KBM-7 (cell line): ENCODE results near the gene OTOG.

ENCODE experiments used
- DNase-seq: peaks from one replicate; pipeline ENCODE4 v3.0.0-alpha.2; 2015
- in situ Hi-C: fragments of 300-500 bp; cut with MboI; formaldehyde crosslinking; loops from 2 replicates; pipeline ENCODE4 v1.14.3; 2020; ENCODE audit warnings: low sequenced_read_pairs, low pct_unique_long_range_greater_than_20kb, mixed read lengths

OTOG gene, protein sequence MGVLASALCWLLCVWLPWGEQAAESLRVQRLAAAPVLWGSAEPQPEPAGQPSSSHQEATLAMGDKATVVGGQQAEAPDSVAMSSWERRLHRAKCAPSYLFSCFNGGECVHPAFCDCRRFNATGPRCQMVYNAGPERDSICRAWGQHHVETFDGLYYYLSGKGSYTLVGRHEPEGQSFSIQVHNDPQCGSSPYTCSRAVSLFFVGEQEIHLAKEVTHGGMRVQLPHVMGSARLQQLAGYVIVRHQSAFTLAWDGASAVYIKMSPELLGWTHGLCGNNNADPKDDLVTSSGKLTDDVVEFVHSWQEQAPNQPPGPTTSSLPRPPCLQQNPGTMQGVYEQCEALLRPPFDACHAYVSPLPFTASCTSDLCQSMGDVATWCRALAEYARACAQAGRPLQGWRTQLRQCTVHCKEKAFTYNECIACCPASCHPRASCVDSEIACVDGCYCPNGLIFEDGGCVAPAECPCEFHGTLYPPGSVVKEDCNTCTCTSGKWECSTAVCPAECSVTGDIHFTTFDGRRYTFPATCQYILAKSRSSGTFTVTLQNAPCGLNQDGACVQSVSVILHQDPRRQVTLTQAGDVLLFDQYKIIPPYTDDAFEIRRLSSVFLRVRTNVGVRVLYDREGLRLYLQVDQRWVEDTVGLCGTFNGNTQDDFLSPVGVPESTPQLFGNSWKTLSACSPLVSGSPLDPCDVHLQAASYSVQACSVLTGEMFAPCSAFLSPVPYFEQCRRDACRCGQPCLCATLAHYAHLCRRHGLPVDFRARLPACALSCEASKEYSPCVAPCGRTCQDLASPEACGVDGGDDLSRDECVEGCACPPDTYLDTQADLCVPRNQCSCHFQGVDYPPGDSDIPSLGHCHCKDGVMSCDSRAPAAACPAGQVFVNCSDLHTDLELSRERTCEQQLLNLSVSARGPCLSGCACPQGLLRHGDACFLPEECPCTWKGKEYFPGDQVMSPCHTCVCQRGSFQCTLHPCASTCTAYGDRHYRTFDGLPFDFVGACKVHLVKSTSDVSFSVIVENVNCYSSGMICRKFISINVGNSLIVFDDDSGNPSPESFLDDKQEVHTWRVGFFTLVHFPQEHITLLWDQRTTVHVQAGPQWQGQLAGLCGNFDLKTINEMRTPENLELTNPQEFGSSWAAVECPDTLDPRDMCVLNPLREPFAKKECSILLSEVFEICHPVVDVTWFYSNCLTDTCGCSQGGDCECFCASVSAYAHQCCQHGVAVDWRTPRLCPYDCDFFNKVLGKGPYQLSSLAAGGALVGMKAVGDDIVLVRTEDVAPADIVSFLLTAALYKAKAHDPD (N-terminal part only)

GRCh38 chr11:17547051-17547577 lies at the start of gene OTOG:
TSS of gene OTOG (plus strand) at chr11:17547259. CDS start at chr11:17547373, 114 bp downstream.
- in situ Hi-C loops: no loop called here
- no peak for DNase-seq

DNA sequence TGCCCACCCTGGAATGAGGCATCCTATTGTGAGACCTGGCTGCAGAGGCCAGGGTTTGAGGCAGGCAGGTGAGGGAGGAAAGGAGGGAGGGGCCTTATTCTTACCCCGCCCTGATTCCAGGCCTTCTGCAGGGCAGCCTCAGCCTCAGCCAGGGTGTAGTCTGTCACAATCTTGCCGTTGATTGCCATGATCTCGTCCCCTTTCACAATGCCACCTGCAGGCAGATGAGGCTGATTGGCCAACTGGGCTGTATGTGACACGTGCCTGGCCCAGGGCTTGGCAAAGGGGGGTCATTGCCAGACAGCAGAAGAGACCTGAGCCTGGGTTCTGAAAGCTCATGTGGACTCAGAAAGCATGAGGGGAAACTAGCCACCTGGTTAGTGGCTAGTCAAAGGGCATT lies 49.0 kb upstream of the OTOG start:
- DNase-seq: no peak
- in situ Hi-C loops: no loop called here

GRCh38 chr11:17498475-17498874 lies 48.6 kb upstream of the OTOG start:
- in situ Hi-C loops: no loop called here
- no peak for DNase-seq

- in situ Hi-C loops: loop anchor here (10.0 kb wide), 1 partner anchor 116 kb away; the partner anchor contains the start of gene KCNJ11
- DNase-seq: no peak
Observed at GRCh38 chr11:17500673-17501072, 46.4 kb upstream of the OTOG start.

GRCh38 chr11:17502630-17503029 lies 44.4 kb upstream of the OTOG start:
- in situ Hi-C loops: loop anchor here (10.0 kb wide), 1 partner anchor 118 kb away; the partner anchor contains the start of gene KCNJ11
- no peak for DNase-seq

GRCh38 chr11:17504330-17505107 lies 42.5 kb upstream of the OTOG start:
- in situ Hi-C loops: loop anchor here (10.0 kb wide), 1 partner anchor 120 kb away; the partner anchor contains the start of gene KCNJ11
- DNase-seq: peak; percentile 83

DNA sequence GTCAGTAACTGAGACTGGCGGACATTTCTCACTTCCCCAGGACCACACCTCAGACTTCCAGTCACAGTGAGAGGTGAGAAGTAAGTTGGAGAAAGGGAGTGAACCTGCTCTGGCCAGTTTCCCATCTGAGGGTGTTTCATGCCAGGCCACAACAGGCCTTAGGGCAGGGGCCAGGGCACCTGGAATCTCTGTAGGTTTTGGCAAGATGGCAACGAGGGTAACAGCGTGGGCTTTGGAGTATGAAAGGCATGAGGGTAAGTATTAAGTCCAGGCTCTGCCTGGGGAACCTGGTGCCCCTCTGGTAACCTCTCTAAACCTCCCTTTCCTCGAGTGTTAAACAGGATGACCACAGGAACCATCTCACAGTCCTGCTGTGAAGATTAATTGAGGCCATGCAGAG lies 41.9 kb upstream of the OTOG start:
- in situ Hi-C loops: loop anchor here (10.0 kb wide), 1 partner anchor 120 kb away; the partner anchor contains the start of gene KCNJ11
- no peak for DNase-seq

GRCh38 chr11:17506314-17506713 lies 40.7 kb upstream of the OTOG start:
- no peak for DNase-seq
- in situ Hi-C loops: loop anchor here (10.0 kb wide), 1 partner anchor 122 kb away; the partner anchor contains the start of gene KCNJ11

DNA sequence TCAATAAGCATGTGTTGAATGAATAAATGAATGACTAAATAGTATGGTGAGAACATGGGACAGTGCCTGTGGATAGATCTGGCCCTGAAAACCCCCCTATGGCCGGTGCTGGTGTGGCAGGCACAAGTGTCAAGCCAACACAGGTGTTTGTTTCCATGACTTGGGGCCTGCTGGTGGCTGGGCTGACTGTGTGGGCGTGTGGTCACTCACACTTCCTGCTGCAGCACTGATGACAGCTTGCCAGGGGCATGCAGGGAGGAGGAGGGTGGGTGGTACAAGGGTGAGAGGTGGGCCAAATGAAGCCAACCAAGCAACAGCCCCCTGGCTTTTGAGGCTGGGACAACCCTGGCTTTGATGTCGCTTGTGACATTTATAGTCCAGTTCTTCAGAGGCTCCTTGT lies 40.1 kb upstream of the OTOG start:
- DNase-seq: no peak
- in situ Hi-C loops: loop anchor here (10.0 kb wide), 1 partner anchor 122 kb away; the partner anchor contains the start of gene KCNJ11

GRCh38 chr11:17507773-17508172 lies 39.3 kb upstream of the OTOG start:
- in situ Hi-C loops: loop anchor here (10.0 kb wide), 1 partner anchor 123 kb away; the partner anchor contains the start of gene KCNJ11
- DNase-seq: no peak

- no peak for DNase-seq
- in situ Hi-C loops: loop anchor here (10.0 kb wide), 1 partner anchor 124 kb away; the partner anchor contains the start of gene KCNJ11
Observed at GRCh38 chr11:17508306-17508705, 38.8 kb upstream of the OTOG start.

GRCh38 chr11:17508791-17509190 lies 38.3 kb upstream of the OTOG start:
- DNase-seq: no peak
- in situ Hi-C loops: loop anchor here (10.0 kb wide), 1 partner anchor 124 kb away; the partner anchor contains the start of gene KCNJ11

DNA sequence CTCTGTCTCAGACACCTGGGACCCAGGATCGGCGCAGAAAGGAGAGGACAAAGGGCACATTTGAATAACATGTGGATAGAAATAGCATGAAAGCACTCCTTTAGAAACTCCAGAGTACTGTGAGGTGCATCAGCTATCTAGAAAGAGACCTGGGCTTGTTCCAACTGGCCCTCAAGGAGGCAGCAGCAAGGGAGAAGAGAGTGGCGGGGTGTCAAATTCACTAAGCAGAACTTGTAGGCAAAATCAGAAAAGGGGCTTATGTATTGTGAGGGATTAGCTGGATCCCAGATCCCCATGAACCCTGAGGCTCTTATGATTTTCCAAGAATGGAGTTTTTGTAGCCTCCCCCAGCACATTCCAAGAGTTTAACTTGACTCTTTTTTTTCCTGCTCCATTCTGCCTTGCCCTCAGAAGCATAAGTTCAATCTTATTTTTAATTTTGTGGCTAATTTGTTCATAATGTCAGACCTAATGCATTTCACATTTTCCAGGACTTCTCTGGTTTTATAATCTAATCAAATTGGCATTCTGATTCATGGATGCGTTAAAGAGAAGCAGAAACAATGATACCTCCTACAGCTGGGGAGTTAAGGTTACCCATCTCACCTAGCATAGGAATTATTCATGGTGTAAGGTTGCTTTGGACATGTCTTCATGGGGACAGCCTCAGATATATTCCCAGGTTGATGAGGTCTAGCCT lies 36.4 kb upstream of the OTOG start:
- in situ Hi-C loops: no loop called here
- DNase-seq: no peak

DNA sequence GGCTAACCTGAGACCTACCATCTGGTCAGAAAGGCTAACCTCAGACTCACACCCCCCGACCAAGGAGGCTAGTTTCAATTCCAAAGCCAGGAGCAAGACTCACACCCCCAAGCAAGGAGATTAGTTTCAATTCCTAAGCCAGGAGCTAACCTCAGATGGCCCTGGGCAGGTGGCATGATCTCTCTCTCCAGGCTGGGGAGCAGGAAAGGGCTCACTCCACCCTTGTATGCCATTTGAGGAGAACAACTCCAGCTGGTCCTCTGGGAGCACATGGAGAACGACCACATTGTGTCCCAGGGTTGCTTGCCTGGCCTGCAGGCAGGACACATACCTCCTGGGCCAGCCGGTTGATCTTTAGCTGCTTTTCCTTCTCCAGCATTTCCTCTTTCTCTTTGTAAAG lies 35.5 kb upstream of the OTOG start:
- in situ Hi-C loops: no loop called here
- no peak for DNase-seq

- no peak for DNase-seq
- in situ Hi-C loops: no loop called here
Observed at GRCh38 chr11:17512101-17512500, 35.0 kb upstream of the OTOG start.

DNA sequence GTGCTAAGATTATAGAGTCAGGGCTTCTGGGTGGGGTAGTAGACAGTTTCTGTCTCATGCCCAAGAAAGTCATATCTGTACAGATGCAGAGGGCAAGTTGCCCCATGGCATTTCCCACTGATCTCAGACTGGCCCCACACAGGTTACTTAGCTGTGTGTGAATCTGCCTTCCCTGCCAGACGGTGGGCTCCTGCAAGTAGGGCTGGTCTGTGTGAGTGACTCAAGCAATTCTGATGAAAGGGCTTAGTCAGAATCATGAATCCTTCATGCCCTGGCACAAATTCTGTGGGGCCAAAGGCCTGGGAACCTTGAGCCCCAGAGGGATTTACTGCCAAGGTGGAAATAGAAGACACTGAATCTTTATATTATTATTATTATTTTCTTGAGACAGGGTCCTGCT lies 33.2 kb upstream of the OTOG start:
- in situ Hi-C loops: no loop called here
- DNase-seq: no peak

DNA sequence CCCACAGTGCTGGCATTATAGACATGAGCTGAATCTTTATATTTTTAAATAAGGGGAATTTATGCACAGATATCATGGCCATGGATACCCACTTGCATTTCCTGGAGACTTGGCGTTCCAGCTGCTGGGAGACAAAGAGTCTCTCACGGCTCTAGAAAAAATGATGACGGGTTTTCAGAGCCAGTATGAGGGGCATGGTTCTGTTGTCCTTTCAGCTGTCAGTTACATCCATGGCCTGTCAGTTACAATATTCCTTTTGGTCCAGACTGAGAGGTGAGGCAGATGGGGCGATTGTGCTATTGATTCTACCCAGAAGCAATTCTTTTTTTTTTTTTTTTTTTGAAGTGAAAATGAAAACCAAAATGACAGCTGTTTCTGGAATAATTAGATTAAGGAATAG lies 32.6 kb upstream of the OTOG start:
- in situ Hi-C loops: no loop called here
- no peak for DNase-seq
